IPS DF 4.7 (cell line): ENCODE measurements around the gene ASPDH.

ENCODE experiments used
- DNase-seq: peaks from one replicate; pipeline ENCODE4 v3.0.0-alpha.2; 2013; ENCODE audit warnings: low spot score; ENCODE audit errors: extremely low read depth

The ASPDH gene

DNA sequence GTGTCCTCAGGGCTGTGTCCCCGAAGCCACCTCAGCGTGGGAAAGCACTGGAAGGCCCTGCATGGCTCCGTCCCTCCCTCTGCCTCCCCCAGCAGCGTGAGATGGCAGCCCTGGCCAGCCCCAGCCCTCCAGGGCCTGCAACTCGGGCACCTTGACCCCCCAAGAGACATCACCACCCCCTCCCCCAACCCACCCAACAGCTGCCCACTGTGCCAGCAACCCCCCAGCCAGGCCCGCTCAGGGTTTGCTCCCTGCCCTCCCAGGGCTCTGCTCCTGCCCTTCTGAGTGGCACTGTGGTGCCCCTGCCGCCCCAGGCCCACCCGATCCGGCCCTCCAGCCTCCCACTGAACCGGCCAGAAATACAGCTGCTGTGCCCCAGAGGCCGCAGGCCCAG lies 1.5 kb upstream of the ASPDH start:
- no peak for DNase-seq

DNA sequence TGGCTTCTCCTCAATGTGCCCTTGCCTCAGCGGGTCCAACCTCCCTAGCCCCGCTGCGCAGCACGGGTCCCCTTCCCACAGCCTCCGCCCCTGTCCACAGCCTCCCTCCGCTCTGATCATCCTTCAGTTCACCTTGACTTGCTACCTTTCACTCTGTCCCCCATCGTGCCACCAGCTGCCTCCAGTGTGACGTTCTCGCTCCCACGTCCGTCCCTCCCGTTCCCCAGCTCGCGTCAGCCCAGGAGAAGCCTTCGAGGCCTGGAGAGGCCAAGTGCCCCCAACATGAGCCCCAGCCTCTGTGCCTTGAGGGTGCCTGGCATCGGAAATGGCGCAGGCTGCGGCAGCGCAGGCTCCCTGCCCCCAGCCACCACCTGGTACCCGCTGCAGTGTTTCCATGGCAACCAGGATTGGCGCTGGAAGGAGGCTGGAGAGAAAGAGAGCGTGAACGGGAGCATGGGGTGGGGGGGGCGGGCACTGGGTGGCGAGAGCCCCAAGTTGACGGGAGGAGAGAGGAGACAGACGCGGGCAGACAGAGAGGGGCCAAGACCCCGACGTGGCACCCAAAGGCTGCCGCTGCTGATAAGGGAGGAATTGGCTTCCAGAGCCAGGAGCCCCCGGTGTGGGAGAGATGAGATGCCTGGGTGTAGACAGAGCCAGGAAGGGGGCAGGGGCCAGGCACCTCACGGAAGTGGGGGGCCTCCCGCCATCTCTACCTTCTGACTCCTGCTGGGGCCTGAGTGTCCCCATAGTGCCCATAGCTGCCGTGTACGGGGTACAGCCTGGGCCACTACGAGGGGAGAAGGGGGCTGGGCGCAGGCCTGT lies 844 bp upstream of the ASPDH start:
- DNase-seq, result no peak

DNA sequence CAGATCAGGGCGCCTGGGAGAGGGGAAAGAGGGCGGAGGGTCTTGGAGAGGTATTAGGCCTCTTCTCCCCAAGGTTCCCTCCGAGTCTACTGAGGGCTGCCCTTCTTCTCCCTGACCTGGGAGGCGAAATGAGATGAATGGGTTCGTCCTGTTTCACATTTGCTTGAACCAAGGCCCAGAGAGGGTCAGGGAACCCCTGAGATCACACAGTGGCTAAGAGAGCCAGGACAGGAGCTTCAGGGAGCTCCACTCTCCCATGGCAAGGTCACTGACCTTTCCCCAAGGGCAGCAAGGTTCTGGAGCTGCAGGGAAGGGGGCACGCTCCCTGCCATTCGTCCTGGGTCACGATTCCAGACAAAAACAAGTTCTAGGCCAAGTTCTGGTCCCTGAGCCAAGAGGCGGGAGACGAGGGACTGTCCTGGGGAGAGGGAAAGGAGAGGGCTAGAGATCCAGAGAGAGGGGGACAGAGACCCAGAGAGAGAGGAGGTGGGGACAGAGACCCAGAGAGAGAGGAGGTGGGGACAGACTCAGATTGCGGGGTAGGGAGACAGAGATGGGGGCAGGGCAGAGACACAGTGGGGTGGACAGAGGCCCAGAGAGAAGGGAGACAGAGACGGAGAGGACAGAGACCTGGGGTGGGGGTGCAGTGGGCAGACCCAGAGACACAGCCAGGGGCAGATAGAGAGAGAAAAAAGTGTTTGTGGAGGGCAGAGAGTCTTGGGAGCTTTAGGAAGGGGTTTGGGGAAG lies 541 bp downstream of the ASPDH start:
- DNase-seq, result no peak

DNA sequence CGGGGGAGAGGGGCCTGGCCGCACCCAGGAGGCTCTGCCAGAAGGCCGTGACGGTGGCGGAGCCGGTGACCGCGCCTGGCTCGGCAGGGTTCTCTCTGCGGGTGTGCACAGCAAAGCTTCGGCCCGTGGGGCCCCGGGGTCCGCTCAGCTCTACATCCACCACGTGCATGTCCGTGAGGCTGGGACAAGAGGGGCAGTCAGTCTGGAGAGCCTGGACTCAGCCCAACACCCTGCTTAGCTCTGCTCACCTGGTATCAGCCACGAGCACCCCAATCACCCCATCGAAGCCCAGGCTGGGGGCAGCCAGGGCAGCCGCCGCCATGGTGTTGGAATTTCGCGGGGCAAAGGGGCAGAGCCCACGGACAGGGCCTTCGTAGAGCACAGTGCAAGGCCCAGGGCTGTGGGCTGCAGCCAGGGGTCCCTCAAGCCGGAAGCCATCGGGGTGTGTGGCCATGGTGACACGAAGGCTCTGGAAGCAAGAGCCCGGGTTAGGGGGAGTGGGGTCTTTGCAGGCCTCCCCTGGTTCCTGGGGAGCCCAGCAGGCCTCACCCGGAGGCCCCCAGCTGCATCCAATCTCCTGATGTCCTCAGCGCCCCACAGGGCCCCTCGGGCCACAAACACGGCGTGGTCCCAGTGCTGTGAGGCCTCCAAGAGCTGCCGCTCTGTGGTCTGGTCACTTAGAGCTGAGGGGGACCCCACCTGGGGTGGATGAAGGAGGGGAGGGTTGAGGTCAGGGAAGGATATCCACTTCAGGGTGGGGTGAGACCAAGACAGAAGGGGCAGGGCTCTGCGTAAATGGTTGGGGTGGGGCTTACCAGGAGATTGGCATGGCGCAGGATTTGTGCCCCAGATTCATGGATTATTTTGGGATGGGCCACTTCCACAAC lies 1.4 kb downstream of the ASPDH start:
- no peak for DNase-seq

DNA sequence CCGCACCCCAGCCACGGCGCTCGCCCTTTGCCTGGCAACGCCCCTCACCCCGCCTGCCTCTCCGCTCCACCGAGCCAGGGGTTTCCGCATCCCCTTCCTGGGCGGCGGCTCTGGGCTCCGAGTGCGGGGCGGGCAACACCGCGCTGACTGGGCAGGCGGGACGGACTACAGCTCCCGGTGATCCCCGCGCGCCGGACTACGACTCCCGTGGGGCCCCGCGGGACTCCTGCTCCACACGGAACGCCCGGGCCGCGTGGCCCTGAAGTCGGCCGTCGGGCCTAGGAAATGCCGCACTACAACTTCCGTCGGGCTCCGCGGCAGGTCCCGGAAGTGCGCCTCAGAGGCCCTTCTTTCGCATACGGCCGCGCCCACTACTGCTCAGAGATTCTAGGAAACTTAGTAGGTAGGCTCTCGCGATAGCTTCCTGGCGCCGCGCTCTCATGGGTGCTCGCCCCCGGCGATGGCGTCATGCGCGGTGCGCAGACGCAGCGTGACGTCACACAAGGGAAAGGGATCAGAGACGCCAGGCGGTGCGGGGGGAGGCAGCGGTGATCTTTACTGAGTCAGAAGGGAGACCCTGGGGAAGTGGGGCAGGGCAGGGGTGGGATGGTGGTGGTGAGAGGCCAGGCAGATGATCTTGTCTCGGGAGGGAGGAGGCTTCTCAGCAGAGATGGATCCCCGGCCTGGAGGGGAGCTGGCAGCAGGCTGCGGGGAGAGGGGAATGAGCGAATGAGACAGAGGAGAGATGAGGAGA lies 2.5 kb downstream of the ASPDH start, which contains the start of gene JOSD2:
JOSD2 (minus strand) TSS at position 123 of the 754 bp plus-strand sequence. CDS start 760 bp downstream, outside the sequence.
- DNase-seq, result peak; percentile 90

DNA sequence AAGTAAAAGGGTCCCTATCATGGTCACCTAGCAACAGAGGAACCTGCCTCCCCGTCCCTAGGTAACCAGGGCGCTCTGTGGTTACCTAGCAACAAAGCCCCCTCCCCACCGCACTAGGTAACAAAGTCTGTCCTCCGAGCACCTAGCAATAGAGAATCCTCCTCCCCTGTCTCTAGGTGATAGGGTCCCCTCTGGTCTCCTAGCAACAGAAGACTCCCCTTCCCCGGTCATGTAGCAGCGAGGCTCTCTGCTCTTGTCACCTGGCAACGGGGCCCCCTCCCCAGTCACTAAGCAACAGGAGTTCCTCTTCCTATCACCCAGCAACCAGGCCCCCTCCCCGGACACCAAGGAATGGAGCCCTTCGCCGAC lies 3.0 kb downstream of the ASPDH start:
- DNase-seq, result no peak

DNA sequence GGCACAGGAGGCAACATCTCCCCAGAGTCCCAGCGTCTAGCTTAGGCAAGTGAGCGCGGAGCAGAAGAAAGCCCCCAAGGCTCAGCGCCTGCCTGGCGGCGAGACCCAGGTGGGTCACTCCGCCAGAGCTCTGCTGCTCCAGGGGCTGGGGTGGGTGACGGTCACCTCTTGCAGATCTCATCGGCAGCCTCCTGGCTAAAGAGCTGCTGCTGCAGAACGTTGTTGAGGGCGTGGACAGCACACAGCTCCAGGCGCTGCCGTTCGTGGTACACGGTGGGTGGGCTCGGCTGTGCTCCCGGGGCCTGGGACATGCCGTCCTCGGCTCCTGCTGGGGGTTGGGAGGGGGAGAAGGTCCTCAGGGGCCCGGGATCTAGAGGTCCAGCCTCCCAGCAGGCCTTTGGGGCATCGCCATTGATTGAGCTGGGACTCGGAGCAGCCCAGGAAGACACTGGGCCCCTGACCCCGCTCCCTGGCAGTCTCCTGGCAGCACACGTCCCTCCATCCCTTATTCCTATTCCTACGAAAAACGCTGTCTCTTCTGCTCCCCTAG lies 3.5 kb downstream of the ASPDH start:
- DNase-seq, result no peak

DNA sequence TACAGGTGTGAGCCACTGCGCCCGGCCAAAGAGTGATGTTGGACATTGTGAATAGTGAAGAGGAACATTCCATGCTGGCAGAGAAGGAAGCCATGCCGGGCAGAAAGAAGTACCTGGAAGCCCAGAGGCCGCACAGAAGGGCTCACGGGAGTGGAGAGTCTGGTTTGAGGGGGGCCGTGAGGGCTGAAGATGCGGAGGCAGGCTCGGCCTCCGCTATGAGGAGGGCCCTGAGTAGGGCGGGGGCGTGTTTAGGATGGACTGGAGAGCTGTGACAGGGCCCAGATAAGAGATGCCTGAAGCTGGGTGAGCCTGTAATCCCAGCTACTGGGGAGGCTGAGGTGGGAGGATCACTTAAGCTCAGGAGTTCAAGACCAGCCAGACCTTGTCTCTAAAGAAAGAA lies 4.3 kb downstream of the ASPDH start:
- DNase-seq, result no peak

DNA sequence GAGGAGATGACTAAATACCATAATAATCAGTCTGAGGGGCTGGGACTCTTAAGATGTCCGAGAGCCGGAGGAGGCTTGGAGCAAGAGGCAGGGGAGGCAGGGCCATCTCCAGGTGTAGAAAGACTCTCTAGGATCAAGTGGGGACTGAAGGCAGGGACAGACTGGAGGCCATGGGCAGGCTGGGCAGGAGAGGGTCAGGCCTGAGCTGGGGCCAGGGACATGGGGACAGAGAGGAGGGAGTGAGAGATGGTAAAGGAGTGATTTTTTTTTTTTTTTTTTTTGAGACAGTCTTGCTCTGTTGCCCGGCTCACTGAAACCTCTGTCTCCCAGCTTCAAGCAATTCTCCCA lies 4.9 kb downstream of the ASPDH start:
- no peak for DNase-seq

DNA sequence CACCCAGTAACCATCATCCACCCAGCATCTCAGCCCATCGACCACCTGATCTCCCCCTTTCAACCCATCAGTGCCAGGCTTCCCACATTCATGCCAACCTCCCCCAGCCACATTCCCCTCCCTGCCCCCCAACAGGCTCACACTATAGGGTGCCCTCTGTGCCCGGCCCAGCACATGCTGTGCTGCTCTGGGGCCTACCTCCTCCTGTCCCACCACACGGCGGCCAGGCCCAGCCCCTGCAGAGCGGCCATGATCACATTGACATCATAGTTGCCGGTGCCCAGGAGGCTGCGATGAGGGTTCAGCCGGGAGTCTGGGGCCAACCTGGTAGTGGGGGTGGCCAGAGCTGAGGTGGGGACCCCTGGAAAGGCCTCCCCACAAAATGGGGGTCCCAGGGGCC lies 6.3 kb downstream of the ASPDH start:
- DNase-seq, result no peak

DNA sequence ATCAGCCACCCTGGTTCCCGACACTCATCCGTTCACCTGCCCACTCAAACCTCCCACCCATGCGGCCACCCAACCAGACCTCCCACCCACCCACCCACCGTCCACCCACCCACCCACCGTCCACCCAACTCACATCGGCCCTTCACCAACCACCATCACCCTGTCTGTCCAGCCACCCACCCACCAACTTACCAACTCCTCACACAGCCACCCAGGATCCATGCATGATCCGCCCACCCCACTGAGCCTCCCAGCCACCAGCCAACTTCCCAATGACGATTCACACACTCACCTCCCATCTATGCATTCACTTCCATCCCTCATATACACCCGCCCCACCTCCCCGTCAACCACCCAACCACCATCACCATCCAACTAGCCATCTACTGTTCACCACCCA lies 7.0 kb downstream of the ASPDH start:
- no peak for DNase-seq

DNA sequence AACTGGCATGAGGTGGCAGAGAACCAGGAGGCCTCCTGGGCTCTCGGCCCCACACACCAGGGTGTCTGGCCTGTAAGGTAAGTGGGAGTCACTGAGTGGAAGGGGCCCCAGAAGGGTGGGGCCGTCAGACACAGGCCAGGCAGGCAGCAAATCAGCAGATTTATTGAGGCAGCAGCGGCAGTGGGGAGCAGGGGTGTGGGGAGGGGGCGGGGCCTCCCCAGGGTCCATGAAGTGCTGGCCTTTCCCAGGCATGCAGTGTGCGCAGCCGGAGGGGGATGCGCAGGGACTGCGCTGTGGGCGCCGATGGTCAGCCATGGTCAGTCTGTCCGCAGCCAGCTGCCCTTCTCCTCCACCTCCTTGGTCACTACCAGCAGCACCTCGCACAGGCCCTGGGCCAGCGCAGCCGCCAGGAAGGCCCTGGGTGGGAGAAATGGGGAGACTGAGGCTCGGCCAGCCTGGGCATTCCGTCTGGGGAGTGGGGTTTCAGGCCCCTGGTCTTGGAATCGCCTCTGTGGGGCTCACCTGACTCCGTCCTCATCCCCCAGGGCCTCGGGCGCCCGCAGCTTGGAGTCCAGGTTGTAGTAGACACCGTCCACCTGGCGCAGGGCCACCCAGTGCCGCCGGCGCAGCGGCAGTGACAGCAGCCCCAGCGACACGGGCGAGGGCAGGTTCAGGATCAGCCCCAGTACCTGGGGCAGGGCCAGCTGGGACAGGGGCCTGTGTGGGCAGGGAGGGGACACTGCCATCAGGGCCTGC lies 7.7 kb downstream of the ASPDH start:
- DNase-seq, result no peak

DNA sequence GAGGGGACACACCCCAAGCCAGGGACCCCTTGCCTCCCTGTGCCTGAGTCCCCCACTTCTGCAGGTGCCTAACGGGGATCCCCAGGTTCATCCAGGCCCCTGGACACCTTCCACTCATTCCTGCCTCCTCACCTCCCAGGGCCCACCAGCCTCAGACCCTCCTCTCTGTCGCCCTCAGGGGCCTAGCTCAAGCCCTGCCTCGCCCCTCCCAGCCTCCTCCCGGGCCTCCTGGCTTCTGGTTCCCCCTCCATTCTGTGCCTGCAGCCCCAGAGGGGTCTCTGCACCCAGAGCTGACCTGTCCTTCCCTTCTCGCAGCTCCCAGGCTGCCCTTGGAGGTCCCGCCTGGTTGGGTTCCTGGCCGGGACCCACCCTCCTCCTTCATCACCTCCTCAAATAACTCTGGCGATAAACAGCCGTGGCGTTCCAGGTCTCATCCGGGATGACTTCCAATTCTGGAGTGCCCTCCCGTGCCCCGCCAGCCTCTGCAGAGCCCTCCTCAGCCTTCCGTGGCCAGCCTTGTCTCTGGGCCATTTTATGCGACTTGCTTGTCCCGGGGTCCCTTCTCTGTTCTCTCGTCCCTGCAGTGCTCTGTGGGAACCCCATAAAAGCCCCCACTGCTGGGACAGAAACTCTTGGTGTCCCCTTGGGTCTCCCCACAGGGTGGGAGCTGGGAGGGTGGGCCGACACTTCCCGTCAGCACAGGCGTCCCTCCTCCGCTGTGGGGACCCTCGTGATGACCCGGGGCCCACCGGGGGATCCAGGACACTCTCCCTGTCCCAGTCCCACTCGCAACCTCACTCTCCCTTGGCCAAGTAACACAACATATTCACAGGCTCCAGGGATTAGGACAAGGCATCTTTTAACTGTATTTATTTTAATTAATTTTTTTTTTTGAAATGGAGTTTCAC lies 11.9 kb downstream of the ASPDH start:
- no peak for DNase-seq

DNA sequence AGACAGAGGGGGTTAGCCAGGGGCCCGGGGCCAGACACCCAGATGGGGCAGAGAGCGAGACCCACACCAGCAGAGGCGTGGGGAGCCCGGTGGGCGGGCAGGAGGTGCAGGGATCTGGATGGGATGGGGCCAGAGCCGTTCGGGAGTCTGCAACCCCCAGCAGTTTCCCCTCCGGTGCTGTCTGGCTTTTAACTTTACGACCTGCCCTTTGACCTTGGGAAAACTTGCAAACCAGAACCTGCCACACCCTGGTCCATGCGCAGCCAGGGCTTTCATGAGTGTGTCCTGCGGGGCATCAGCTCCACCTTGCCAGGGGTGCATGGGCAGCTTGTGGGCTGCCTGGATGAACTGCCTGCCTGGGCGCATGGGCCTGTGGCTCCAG lies 12.5 kb downstream of the ASPDH start:
- no peak for DNase-seq

DNA sequence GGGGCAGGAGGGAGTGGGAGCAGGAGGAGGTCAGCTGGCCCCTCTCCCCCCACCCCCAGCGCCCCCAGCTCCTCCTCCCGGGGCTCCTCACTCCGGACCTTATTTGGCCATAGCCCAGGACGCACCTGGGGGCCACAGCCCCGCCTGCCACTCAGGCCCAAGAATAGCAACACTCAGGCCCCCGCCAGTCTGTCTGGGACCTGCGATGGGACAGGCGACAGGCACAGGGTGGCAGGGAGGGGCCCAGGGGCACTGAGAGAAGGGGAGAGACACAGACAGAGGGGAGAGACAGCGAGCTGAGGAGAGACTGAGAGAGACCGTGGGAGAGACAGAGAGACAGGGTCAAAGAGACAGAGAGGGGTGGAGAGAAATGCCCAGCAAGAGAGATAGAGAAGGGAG lies 13.0 kb downstream of the ASPDH start:
- DNase-seq, result no peak

DNA sequence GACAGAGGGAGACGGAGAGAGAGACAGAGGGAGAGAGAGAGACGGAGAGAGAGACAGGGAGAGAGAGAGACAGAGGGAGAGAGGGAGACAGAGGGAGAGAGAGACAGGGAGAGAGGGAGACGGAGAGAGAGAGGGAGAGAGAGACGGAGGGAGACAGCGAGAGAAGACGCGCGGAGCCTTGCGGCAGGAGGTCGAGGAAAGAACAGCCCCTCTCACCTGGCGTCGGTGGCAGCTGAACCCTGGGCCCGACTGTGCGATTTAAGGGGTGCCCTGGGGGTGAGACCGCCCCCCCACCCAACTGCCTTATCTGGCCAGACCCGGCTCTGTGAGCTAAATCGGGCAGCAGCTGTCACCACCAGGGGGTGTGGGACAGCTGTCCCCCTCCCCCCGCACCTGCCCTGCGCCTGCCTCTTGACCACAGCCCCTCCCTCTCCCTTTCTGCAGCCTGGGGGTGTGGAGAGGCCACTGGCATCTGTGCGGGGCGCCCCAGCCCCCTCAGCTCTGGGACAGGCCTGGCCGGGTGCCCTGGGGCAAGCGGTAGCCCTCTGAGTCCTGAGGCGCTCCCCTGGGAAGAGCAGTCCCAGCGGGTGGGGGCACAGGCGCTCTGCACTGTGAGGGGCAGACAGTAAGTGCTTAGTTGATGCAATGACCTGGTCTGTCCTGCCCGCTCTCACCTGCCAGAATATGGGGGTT lies 13.5 kb downstream of the ASPDH start:
- no peak for DNase-seq

DNA sequence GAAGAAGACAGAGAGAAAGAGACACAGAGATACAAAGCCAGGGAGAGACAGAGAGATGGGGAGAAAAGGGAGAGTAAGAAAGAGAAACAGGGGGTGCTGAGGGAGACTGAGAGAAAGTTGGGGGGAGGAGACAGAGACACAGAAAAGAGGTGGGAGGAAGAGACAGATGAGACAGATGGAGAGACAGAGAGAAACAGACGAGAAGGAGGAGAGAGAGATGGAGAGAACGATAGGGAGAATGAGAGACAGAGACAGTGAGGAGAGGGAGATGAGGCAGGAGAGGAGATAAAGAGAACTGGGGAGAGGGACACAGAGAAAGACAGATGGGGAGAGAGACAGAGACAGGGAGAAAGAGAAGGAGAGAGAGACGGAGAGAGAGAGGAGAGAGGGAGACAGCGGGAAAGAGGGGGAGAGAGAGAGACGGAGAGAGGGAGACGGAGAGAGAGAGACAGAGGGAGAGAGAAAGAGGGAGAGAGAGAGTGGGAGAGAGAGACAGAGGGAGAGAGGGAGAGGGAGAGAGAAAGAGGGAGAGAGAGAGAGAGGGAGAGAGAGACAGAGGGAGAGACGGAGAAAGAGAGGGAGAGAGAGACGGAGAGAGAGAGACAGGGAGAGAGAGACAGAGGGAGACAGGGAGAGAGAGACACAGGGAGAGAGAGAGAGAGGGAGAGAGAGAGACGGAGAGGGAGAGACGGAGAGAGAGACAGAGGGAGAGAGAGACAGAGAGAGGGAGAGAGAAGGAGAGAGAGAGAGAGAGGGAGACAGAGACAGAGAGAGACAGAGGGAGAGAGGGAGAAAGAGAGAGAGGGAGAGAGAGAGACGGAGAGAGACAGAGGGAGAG lies 15.3 kb downstream of the ASPDH start:
- no peak for DNase-seq

DNA sequence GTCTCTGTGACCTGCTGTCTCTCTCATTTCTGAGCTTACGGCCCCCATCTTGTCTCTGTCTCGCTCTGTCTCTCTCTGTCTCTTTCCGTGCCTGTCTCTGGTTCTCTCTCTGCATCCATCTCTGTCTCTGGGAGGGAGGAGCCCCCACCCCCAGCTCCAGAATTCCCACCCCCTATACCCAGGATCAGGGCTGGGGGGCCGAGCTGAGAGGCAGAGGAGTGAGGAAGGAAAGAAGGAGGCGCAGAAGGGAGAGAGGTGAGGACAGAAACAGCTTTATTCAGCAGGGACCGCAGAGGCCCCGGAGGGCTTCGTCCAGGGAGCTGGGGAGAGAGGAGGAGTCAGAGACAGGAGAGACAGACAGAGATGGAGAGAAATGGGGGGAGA lies 16.7 kb downstream of the ASPDH start:
- DNase-seq, result no peak
